Measurements from ENCODE around the gene KRT26. TPM values are rescaled to one million over a fixed set of nuclear protein-coding genes. Genes with fewer than 3 reads are reported as not detected.
A peak's percentile ranks its signal among the peaks of the same experiment; 100 is the strongest.

The KRT26 gene
- total and polyA plus RNA-seq, 10 donors: not detected

- intact Hi-C loops (cut with DNase I; ENCODE audit: low total_unique reads): no loop called here
- 82 to 100% (median 96%) methylated on average over 1 of the region's 1 CpG for WGBS, 5 donors
- H3K27me3 ChIP-seq (replicated peaks in 1 of 7): peaks cover 0 to 20% (median 0%) of the 10 kb centered on the region in 7 donors
- H3K27ac ChIP-seq: no peak overlapping the region
- no peak for DNase-seq
- no peaks in the 10 kb centered on the region for H3K36me3 ChIP-seq
- TF ChIP-seq CTCF (IDR thresholded peaks at IDR 0.05 in 8 of 11, conservative IDR thresholded peaks at IDR 0.05 in 3 of 11) (no peak), POLR2AphosphoS5 (IDR thresholded peaks at IDR 0.05) (no peak), POLR2A (IDR thresholded peaks at IDR 0.05) (no peak)
- no peak overlapping the region for H3K4me3 ChIP-seq
- H3K4me1 ChIP-seq: peaks cover 0 to 7% (median 0%) of the 10 kb centered on the region in 6 donors
- H3K9me3 ChIP-seq: no peaks in the 10 kb centered on the region
These were observed 19.1 kb upstream of the KRT26 start for GRCh38 chr17:40791111-40791510.

- 94 to 97% (median 95%) methylated on average over 4 of the region's 4 CpGs for WGBS, 5 donors
These were observed 10.4 kb upstream of the KRT26 start, which contains the start of gene KRT27 for GRCh38 chr17:40782450-40782849. TSS of gene KRT27 (minus strand) at chr17:40782550. CDS start at chr17:40782493, 57 bp downstream.

GRCh38 chr17:40779181-40779909 lies 7.3 kb upstream of the KRT26 start:
- Histone ChIP-seq H3K4me1 (peaks cover 0 to 8% (median 0%) of the 10 kb centered on the region in 6 donors), H3K36me3 (no peaks in the 10 kb centered on the region), H3K4me3 (peak overlapping the region in 4 of 8 donors; percentile 9 to 52 (median 24)), H3K27ac (no peak overlapping the region), H3K27me3 (replicated peaks in 1 of 7) (peaks cover 0 to 65% (median 15%) of the 10 kb centered on the region in 7 donors), H3K9me3 (no peaks in the 10 kb centered on the region)
- TF ChIP-seq CTCF (IDR thresholded peaks at IDR 0.05 in 8 of 11, conservative IDR thresholded peaks at IDR 0.05 in 3 of 11) (no peak), POLR2AphosphoS5 (IDR thresholded peaks at IDR 0.05) (no peak), POLR2A (IDR thresholded peaks at IDR 0.05) (no peak)
- intact Hi-C loops (cut with DNase I; ENCODE audit: low total_unique reads): no loop called here
- 15 to 41% (median 36%) methylated on average over 37 of the region's 37 CpGs for WGBS, 5 donors
- no peak for DNase-seq

More at GRCh38 chr17:40782450-40782849, 10.4 kb upstream of the KRT26 start, which contains the start of gene KRT27:
- intact Hi-C loops (cut with DNase I; ENCODE audit: low total_unique reads): no loop called here
- no peaks in the 10 kb centered on the region for H3K9me3 ChIP-seq
- H3K27ac ChIP-seq: no peak within 1 kb of the TSS
- DNase-seq: no peak
- no peaks in the 10 kb centered on the region for H3K36me3 ChIP-seq
- H3K27me3 ChIP-seq (replicated peaks in 1 of 7): peaks cover 0 to 50% (median 15%) of the 10 kb centered on the region in 7 donors
- TF ChIP-seq CTCF (IDR thresholded peaks at IDR 0.05 in 8 of 11, conservative IDR thresholded peaks at IDR 0.05 in 3 of 11) (no peak), POLR2A (IDR thresholded peaks at IDR 0.05) (no peak)
- H3K4me1 ChIP-seq: peaks cover 0 to 8% (median 0%) of the 10 kb centered on the region in 6 donors
- H3K4me3 ChIP-seq: no peak within 1 kb of the TSS

GRCh38 chr17:40778461-40778860 lies 6.5 kb upstream of the KRT26 start:
- 68 to 84% (median 80%) methylated on average over 5 of the region's 5 CpGs for WGBS, 5 donors
- TF ChIP-seq POLR2A (IDR thresholded peaks at IDR 0.05) (no peak), CTCF (IDR thresholded peaks at IDR 0.05 in 8 of 11, conservative IDR thresholded peaks at IDR 0.05 in 3 of 11) (no peak), POLR2AphosphoS5 (IDR thresholded peaks at IDR 0.05) (no peak)
- no peak overlapping the region for H3K27ac ChIP-seq
- no peaks in the 10 kb centered on the region for H3K9me3 ChIP-seq
- peaks cover 0 to 72% (median 11%) of the 10 kb centered on the region in 7 donors for H3K27me3 ChIP-seq (replicated peaks in 1 of 7)
- intact Hi-C loops (cut with DNase I; ENCODE audit: low total_unique reads): no loop called here
- H3K4me3 ChIP-seq: no peak overlapping the region
- peaks cover 0 to 8% (median 0%) of the 10 kb centered on the region in 6 donors for H3K4me1 ChIP-seq
- no peak for DNase-seq
- no peaks in the 10 kb centered on the region for H3K36me3 ChIP-seq

All from spleen (tissue), 11 donors.